ENCODE data around the gene COL17A1.

COL17A1 gene

DNA sequence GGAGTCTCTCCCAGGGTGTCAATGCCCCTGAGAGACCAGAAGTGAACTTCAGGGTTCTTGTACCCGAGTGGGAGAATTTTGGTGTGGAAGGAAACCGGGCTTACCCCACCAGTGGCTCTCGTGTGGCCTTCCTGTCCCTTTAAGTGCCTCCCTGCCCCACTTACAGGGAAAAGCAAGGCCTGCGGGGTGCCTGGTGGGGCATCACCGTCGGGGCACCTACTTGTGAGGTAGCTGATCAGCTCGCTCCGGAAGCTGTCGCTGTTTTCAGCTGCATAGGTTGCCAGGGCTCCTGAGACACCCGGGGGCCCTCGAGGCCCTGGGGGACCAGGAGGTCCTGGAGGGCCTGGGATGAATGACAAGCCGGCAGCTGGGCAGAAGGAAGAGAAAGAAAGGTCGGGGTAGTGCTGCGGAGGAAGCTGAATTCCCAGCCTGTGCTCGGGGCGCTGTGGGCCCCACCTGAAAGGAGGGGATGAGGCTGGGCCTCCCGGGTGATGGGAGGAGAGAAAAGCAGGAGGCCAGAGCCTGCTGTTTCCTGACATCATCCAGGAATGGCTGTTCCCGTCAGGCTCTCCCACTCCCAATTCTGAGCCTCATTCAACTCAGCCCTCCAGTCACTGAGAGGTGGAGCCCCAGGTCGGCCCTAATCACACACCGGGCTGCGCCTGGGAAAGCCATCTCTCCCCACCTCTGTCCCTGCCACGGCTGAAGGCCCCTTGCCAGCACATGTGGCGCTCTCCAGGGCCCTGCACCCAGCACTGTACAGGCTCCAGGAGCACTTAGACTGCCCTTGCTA is 51.1 kb downstream of the COL17A1 start:
- no peak for DNase-seq (ENCODE audit: low read depth in 3 of 3, low spot score in 1 of 3)

- DNase-seq (ENCODE audit: low read depth in 3 of 3, low spot score in 1 of 3) = no peak
Measured at GRCh38 chr10:104033966-104034365, 51.7 kb downstream of the COL17A1 start.

GRCh38 chr10:104033401-104033930 is 52.2 kb downstream of the COL17A1 start:
- no peak for DNase-seq (ENCODE audit: low read depth in 3 of 3, low spot score in 1 of 3)

- DNase-seq (ENCODE audit: low read depth in 3 of 3, low spot score in 1 of 3) = no peak
Measured at GRCh38 chr10:104032144-104032775, 53.4 kb downstream of the COL17A1 start.

GRCh38 chr10:104031631-104032030 is 54.0 kb downstream of the COL17A1 start:
- DNase-seq (ENCODE audit: low read depth in 3 of 3, low spot score in 1 of 3) = no peak

- DNase-seq (ENCODE audit: low read depth in 3 of 3, low spot score in 1 of 3) = no peak
Measured at GRCh38 chr10:104029521-104029860, 56.2 kb downstream of the COL17A1 start.

DNA sequence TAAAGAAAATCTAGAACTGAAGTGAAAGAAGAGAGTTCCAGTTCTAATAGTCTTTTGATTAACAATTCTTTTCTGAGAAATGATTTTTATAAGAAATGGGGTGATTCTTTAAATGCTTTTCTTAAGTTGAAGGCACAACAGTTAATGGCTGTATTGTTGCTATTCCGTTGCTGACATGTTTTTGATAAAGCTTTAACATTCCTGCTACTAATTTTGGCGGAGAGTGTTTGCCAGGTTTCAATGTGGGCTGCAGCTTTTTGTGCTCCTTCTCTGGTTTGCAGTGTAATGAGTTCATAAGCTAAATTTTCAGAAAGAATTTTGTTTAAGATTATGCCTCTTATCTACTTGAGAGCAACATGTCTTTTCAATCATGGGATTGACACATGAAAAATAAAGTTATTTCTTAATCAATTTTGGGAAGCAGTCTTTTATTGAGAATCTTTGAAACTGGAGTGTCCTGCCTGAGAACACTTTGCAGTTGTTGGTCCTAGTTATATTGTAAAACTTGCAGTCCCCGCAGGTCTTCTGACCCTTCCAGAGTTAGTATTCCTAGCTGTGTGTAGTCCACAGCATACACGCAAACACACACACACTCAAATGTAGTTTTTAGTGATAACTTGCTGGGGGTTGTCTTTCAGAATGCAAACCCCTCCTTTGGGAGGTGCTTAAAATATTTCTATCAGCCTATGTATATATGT is 56.7 kb downstream of the COL17A1 start:
- no peak for DNase-seq (ENCODE audit: low read depth in 3 of 3, low spot score in 1 of 3)

DNA sequence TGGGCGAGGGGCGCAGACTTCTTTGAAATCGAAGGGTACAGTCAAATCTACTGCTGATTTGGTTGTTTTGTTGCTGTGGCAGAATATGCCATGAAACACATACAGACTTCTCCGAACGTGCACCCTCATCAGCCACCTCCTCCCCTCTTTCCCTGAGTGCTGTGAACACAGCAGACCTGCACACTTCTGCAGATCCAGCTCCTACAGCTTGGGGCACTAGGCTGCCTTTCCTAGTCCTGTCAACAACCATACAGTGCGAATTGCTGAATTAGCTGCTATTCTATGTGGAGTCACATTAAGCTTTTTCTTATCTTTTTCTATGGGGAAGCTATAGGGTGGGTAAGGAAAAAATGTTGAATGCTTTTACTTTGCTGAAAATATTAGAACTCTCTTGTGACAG is 57.5 kb downstream of the COL17A1 start:
- DNase-seq (ENCODE audit: low read depth in 3 of 3, low spot score in 1 of 3) = no peak

DNA sequence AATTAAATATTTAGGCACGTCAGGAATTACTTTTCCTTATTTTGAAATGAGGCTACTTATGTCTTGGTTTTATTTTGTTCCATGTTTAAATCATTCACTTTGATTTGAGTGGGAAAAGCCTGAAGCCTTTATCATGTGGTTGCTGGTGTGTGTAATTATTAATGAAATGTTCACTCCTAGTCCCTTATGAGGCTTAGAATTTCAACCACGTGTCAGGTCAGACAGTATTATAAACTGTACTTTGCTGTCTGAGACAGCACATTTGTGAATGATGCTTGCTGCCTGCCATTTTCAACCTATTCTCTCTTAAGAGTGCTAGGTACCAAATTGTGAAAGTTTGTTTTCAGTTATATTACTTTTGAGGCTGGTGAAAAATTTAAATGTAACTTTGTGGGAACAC is 58.9 kb downstream of the COL17A1 start:
- no peak for DNase-seq (ENCODE audit: low read depth in 3 of 3, low spot score in 1 of 3)

- no peak for DNase-seq (ENCODE audit: low read depth in 3 of 3, low spot score in 1 of 3)
Measured at GRCh38 chr10:104025524-104025923, 60.2 kb downstream of the COL17A1 start.

GRCh38 chr10:104022026-104022425 is 63.7 kb downstream of the COL17A1 start:
- DNase-seq (ENCODE audit: low read depth in 3 of 3, low spot score in 1 of 3) = no peak

DNA sequence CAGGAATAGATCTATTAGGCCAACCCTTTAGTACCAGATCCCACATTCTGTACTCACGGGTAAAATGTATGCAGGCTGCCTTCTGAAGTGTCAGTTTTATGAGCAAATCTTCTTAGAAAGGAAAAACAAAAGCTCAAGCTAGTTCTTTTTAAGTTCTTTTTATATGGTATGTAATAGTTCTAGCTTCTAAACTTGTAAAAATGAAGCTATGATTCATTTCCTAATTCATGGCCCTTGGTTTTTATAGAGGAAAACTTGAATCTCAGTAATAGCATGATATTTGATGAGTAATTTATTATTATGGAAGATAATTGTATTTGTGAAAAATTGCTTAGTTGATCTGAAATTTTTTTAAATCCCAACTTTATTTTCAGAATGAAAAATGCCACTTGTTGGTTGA is 64.4 kb downstream of the COL17A1 start:
- DNase-seq (ENCODE audit: low read depth in 3 of 3, low spot score in 1 of 3) = no peak

GRCh38 chr10:104020020-104020419 is 65.7 kb downstream of the COL17A1 start:
- no peak for DNase-seq (ENCODE audit: low read depth in 3 of 3, low spot score in 1 of 3)

DNA sequence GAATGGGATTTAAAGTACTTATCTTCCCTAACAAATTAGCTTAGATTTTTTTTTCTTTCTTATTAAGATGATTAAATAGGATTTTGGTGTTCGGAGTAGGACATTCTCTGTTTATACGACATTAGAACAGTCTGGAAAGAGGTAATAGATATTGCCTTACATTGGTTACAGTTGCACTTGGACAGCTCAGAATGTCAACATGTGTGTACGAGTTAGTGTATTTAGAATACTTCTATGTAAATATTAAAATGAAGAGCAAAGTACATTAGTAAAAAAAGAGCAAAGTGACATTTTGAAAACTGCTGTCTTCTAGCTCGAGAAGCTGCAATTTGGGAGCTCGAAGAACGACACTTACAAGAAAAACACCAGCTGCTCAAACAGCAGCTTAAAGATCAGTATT is 67.2 kb downstream of the COL17A1 start:
- no peak for DNase-seq (ENCODE audit: low read depth in 3 of 3, low spot score in 1 of 3)

DNA sequence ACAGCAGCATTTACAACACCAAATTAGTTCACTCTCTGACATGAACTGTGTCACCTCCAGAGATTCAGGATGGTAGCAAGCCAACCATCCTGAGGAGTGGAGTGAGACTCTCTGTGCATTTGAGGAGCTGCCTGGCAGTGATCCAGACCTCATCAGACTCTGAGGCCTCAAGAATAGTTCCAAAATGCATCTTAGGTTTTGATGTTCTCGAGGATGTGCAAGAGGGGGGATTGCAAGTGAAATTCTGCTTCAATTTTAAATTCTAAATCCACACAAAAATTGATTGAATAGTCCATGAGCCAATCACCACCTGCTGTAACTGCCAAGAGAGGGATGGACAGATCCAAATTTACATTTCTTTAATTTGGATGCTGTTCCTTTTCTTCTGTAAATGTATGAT is 69.0 kb downstream of the COL17A1 start:
- DNase-seq (ENCODE audit: low read depth in 3 of 3, low spot score in 1 of 3) = no peak

GRCh38 chr10:104014176-104014575 is 71.5 kb downstream of the COL17A1 start:
- DNase-seq (ENCODE audit: low read depth in 3 of 3, low spot score in 1 of 3) = no peak

GRCh38 chr10:104013489-104013888 is 72.2 kb downstream of the COL17A1 start:
- no peak for DNase-seq (ENCODE audit: low read depth in 3 of 3, low spot score in 1 of 3)

DNA sequence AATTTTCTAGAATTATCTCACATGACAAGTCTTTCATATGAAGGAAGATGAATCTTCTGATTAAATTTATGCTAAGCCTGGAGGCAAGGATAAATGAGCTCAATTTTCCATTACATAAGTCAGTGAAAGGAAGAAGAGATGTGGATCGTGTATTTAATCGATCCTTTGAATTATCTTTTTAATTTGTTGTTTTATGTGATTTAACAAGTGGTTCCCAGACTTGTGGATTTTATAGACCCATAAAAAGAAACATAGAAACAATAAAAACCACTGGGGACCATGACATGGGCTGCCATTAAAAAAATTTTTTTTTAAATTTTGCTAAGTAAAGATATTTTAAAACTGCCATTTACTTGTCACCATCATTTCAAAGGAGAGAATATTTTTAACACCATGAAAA is 73.8 kb downstream of the COL17A1 start:
- no peak for DNase-seq (ENCODE audit: low read depth in 3 of 3, low spot score in 1 of 3)

DNA sequence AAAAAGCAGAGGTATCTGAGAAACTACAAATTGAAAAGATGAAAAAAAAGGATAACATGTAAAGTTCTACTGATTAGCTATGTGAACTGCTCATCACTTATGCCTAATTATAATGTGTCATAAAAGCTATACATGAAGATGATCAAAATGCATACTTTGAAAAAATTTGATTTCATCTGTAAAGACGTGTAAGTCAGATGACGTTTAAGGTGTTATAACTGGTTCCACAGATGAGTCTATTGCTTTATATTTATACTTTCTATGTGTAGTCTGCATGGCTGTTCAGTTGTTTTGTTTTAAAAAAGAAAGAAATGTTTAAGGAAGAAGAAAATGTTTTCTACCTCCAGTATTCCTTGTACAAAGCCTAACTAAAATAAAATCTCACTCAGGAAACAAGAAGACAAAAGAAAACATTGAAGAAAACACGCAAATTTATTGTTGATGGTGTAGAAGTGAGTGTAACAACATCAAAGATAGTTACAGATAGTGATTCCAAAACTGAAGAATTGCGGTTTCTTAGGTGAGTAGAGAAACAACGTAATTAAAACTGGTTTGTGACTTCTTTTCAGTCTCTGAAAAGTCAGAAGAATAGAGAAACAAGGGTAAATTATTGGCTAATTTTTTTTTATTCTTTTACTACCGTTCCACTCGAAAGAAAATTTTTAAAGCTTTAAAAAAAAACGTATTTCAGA is 80.4 kb downstream of the COL17A1 start:
- DNase-seq (ENCODE audit: low read depth in 3 of 3, low spot score in 1 of 3) = no peak

- no peak for DNase-seq (ENCODE audit: low read depth in 3 of 3, low spot score in 1 of 3)
Measured at GRCh38 chr10:104002911-104003310, 82.8 kb downstream of the COL17A1 start.

- DNase-seq (ENCODE audit: low read depth in 3 of 3, low spot score in 1 of 3) = no peak
Measured at GRCh38 chr10:103998805-103999204, 86.9 kb downstream of the COL17A1 start.

DNA sequence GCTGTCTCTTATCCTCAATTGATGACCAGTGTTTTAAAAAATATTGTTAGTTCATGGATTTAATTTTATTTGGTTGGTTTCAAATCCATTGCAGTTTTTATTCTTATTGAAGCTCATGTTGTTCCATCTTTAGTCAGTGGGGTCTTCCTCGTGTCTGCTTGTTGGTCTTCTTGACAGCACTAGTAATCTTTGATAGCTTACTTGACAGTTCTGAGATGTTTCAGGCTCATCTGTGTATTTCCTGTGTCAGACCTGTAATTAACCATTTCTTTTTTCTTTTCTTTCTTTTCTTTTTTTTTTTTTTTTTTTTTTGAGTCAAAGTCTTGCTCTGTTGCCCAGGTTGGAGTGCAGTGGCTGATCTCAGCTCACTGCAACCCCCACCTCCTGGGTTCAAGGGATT is 90.5 kb downstream of the COL17A1 start:
- DNase-seq (ENCODE audit: low read depth in 3 of 3, low spot score in 1 of 3) = no peak
